ENCODE measurements around the gene EIF2AK2. TPM values are rescaled to one million over a fixed set of nuclear protein-coding genes. Genes with fewer than 3 reads are reported as not detected.

Gene EIF2AK2
- total RNA-seq, 1 donor from 2014 or later, result 49.7 TPM

- H3K4me3 Mint-ChIP-seq (ENCODE audit: unreplicated experiment), result no peak overlapping the region
- H3K27ac Mint-ChIP-seq (ENCODE audit: unreplicated experiment), result no peak overlapping the region
- no peaks in the 10 kb centered on the region for H3K27me3 Mint-ChIP-seq (ENCODE audit: unreplicated experiment)
- H3K9me3 Mint-ChIP-seq (ENCODE audit: unreplicated experiment), result no peaks in the 10 kb centered on the region
- peaks cover 48% of the 10 kb centered on the region for H3K36me3 Mint-ChIP-seq (ENCODE audit: unreplicated experiment)
- TF ChIP-seq CTCF (IDR thresholded peaks at IDR 0.05), result peak; percentile 17
- DNase-seq (ENCODE audit: extremely low spot score, unreplicated experiment), result no peak
- no peaks in the 10 kb centered on the region for H3K4me1 Mint-ChIP-seq (ENCODE audit: unreplicated experiment)
Observed at GRCh38 chr2:37142546-37142945, 14.2 kb downstream of the EIF2AK2 start.

- Mint-ChIP-seq H3K27ac (ENCODE audit: unreplicated experiment) (no peak overlapping the region), H3K4me1 (ENCODE audit: unreplicated experiment) (no peaks in the 10 kb centered on the region), H3K4me3 (ENCODE audit: unreplicated experiment) (no peak overlapping the region), H3K9me3 (ENCODE audit: unreplicated experiment) (no peaks in the 10 kb centered on the region), H3K36me3 (ENCODE audit: unreplicated experiment) (peaks cover 35% of the 10 kb centered on the region), H3K27me3 (ENCODE audit: unreplicated experiment) (no peaks in the 10 kb centered on the region)
- DNase-seq (ENCODE audit: extremely low spot score, unreplicated experiment), result no peak
- TF ChIP-seq CTCF (IDR thresholded peaks at IDR 0.05), result no peak
Observed at GRCh38 chr2:37132914-37133313, 23.9 kb downstream of the EIF2AK2 start.

GRCh38 chr2:37125416-37125815, 31.4 kb downstream of the EIF2AK2 start:
- Mint-ChIP-seq H3K4me1 (ENCODE audit: unreplicated experiment) (no peaks in the 10 kb centered on the region), H3K27me3 (ENCODE audit: unreplicated experiment) (no peaks in the 10 kb centered on the region), H3K36me3 (ENCODE audit: unreplicated experiment) (peaks cover 53% of the 10 kb centered on the region), H3K9me3 (ENCODE audit: unreplicated experiment) (no peaks in the 10 kb centered on the region), H3K4me3 (ENCODE audit: unreplicated experiment) (no peak overlapping the region), H3K27ac (ENCODE audit: unreplicated experiment) (no peak overlapping the region)
- no peak for TF ChIP-seq CTCF (IDR thresholded peaks at IDR 0.05)
- no peak for DNase-seq (ENCODE audit: extremely low spot score, unreplicated experiment)

- DNase-seq (ENCODE audit: extremely low spot score, unreplicated experiment), result no peak
- no peak overlapping the region for H3K27ac Mint-ChIP-seq (ENCODE audit: unreplicated experiment)
- no peak for TF ChIP-seq CTCF (IDR thresholded peaks at IDR 0.05)
- peaks cover 33% of the 10 kb centered on the region for H3K36me3 Mint-ChIP-seq (ENCODE audit: unreplicated experiment)
- H3K27me3 Mint-ChIP-seq (ENCODE audit: unreplicated experiment), result no peaks in the 10 kb centered on the region
- H3K4me1 Mint-ChIP-seq (ENCODE audit: unreplicated experiment), result no peaks in the 10 kb centered on the region
- no peaks in the 10 kb centered on the region for H3K9me3 Mint-ChIP-seq (ENCODE audit: unreplicated experiment)
- H3K4me3 Mint-ChIP-seq (ENCODE audit: unreplicated experiment), result no peak overlapping the region
Observed at GRCh38 chr2:37119157-37119556, 37.6 kb downstream of the EIF2AK2 start.

GRCh38 chr2:37117566-37117965, 39.2 kb downstream of the EIF2AK2 start:
- no peak for TF ChIP-seq CTCF (IDR thresholded peaks at IDR 0.05)
- no peak for DNase-seq (ENCODE audit: extremely low spot score, unreplicated experiment)
- Mint-ChIP-seq H3K4me1 (ENCODE audit: unreplicated experiment) (no peaks in the 10 kb centered on the region), H3K9me3 (ENCODE audit: unreplicated experiment) (no peaks in the 10 kb centered on the region), H3K36me3 (ENCODE audit: unreplicated experiment) (peaks cover 37% of the 10 kb centered on the region), H3K4me3 (ENCODE audit: unreplicated experiment) (no peak overlapping the region), H3K27ac (ENCODE audit: unreplicated experiment) (no peak overlapping the region), H3K27me3 (ENCODE audit: unreplicated experiment) (no peaks in the 10 kb centered on the region)

Measured in osteocyte (in vitro differentiated cells).